HG03432 (cell line): Measurements from ENCODE around the gene MROH7.

Source experiments
- ATAC-seq: cut with Tn5 transposase; IDR thresholded peaks from one replicate; pipeline ENCODE4 v1.9.1; 2021; ENCODE audit warnings: mild to moderate bottlenecking, moderate library complexity; ENCODE audit not compliant: unreplicated experiment

Gene MROH7

DNA sequence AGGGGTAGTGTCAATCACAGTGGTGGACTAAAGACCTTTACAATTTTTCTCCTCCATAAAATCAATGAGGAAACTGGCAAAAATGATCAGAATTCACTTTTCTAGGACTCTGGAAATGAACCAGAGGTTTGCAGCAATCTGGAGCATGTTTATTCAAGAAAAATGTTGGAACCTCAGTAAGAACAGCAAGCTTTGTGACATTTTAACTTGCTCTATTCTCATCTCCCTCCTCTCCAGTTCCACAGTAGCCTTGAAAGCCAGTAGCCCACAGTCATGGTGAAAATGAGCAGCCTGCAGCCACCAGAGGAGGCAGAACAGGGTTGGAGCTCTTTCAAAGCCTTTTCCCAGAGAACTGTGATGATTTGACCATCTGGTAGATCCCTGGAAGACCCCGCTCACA, 83.2 kb downstream of the MROH7 start:
- ATAC-seq, result no peak

DNA sequence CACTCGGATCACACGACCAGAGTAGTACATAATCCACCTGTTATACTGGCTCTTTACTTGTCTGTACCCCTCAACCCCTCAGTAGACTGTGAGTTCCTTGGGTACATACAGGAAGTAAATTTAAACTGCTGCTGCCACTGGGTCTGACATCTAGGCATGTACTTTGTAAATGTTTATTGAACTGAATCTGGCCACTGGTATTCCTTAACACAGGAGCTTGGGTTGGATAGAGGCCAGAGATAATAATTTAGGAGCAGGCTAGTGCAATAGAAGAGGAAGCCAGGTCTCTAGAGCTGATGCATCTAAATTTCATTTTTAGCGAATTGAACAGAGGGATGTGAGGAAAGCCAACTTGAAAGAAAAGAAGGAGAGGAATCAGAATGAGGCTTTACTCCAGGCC, 86.4 kb downstream of the MROH7 start:
- no peak for ATAC-seq

GRCh38 chr1:54736685-54737084, 95.1 kb downstream of the MROH7 start:
- no peak for ATAC-seq

GRCh38 chr1:54738244-54738643, 96.7 kb downstream of the MROH7 start:
- no peak for ATAC-seq

- ATAC-seq, result no peak
Observed at GRCh38 chr1:54741531-54741930, 99.9 kb downstream of the MROH7 start.

DNA sequence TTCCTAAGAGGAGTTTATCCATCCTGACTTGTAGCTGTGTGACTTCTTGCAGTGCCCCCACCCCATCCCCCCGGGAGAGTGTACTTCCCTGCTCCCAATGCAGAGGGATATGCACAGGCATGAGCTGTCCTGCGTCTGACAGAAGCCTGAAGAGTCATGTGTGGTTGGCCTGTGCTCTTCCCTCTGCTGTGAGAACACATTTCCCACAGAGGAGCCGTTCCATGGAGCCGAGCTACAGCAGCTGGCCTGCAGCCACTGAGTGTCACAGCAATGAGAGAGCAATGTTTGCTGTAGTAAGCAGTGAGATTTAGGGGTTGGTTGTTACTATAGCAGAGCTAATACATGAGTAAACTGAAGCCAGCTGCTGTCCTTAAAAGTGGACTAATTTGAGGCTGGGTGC, 100.7 kb downstream of the MROH7 start:
- ATAC-seq, result no peak

GRCh38 chr1:54743416-54744226, 102.0 kb downstream of the MROH7 start:
- no peak for ATAC-seq

DNA sequence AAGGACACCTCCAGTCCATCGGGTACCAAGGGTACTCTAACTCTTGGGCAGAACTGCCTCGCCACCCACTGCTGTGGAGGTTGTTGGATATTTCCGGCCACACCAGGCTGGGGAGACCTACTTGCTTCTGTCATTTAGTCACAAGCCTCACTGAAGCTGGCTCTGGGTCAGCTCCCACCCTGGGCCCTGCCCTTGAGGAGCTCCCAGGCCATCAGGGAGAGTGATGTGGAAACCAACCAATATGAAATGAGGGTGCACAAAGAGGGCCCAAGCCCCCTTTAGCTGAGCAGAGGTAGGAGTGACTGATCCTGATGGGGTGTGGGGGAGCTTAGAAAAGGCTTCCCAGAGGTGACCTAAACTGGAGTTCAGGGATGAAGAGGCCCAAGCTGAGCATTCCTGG, 103.1 kb downstream of the MROH7 start:
- no peak for ATAC-seq

GRCh38 chr1:54745274-54745673, 103.7 kb downstream of the MROH7 start:
- no peak for ATAC-seq

DNA sequence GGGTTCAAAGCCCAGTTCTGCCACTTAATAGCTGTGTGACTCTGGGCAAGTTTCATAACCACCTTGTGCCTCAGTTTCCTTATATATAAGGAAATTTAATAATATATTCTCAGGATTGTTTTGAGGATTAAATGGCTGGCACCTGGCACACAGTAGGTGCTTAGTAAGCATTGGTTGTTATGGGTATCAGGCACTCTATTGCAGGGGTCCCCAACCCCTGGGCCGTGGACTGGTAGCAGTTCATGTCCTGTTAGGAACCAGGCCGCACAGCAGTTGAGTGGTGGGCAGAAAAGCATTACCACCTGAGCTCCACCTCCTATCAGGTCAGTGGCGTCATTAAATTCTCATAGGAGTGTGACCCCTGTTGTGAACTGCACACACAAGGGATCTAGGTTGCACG, 104.3 kb downstream of the MROH7 start:
- no peak for ATAC-seq

DNA sequence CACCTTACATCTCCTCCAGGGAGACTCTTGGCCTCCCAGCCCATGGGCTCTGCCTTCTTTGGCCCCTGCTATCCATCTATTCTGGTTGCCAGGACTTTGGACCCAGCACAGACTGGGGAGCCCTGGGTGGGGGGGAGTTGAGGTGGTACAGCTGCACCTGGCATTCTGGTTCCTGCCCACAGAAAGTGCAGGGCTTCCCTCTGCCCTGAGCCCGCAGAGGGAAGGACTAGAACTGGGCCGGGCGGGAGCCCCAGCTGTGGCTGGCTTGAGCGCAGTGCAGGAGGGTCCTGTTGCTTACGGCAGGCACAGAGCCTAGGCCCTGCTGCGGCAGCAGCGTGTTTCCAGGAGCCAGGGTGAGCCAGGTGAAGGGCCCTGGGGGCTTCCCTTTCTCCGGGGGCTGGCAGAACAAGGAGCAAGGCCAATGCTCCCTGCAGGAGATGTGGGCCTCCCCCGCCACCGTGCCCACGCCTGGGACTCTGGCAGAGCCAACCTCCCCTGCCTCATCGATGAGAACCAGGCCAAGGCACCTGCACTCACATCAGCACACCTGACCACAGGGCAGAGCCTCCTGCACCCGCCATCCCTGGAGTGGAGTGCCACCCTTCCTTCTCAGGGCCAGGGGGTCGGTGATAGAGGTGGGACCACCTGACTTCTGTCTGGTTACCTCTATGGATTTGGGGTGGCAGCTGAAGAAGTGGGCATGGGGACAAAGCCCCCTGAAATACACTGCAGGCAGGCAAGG, 106.7 kb downstream of the MROH7 start:
- no peak for ATAC-seq

DNA sequence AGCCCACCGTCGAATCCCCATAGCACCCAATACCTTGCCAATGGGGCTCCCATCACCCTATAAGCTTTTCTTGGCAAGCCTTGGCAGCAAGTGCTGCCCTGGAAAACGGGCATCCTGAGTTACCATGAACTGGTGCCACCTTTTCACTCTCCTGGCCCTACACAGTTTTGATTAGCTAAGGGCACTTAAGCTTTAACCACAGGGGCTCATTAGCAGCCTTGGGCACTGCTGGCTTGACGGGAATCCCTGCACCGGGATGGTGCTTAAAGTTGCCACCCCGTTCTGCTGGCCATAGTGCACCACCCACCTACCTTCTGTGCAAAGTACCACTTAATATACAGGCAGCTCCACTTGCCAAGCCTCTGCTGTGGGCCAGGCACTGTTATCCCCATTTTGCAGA, 109.0 kb downstream of the MROH7 start:
- ATAC-seq, result no peak

DNA sequence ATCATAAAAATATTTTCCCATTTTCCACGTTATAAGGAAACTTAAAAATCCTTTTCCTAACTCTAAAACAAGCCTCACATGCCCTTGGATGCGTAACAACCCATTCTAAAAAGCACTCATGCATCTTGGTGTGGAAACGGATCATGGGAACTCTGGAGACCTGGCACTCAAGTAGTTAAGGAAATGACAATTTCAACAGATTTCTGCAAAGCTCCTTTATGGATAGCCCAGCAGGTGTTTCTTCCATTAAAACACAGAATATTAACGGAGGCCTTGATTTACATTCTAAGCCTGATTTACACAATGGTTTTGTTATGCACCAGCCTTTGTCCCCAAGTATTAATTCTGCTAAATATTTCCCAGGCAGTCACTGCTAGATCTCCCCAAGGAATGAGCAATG, 109.8 kb downstream of the MROH7 start:
- ATAC-seq, result no peak

DNA sequence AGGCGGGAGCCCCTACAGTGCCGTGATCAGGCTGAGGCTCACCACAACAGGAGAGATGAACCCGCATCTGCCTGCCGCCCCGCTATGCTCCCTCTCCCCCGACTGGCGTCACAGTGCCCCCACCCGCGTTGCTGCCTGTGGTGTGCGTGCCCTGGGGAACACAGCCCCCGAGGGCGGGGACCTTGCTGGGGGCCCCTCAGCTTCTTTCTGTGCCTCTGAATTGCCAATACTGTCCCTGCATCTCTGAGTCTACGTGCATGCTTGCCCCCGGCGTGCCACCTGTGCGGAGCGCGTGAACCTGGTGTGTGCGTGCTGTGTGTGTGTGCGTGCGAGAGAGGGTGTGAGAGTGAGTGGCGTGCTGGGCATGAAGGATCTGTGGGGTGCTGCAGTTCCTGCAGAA, 112.5 kb downstream of the MROH7 start:
- no peak for ATAC-seq

DNA sequence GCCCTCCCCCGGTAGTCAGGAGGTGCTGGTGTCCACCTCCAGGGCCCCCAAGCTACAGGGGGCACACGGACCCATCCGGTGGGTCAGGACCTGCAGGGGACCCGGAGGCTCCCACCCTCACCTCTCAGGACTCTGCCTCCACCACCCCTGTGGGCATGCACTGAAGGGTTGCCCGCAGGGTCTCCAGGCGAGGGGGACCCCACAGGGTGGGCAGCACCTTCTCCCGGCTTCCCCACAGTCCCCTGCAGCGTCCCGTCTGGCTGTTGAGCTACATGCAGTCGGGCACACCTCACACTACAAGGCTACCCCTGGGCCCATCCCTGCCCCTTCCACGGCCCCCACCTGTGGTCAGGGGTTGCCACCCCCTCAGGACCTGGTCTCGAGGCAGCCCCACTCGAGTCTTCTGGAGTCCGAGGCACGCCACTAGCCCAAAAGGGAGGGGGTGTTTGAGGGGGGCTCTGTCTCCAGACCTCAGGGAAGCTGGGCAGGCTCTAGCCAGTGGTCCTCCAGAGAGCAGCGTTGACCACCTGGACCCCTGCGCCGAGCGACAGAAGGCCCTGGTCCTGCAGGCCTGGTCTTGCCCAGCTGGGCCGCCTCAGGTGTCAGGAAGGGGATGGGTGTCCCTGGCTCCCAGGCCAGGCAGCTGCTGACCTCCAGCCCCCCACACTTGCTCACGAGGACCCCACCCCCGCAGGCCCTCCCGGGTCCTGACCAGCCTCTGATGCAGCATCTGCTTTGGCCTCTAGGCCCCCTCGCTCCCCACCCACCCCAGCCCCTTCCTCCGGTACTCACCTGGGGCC, 113.1 kb downstream of the MROH7 start:
- ATAC-seq, result no peak

DNA sequence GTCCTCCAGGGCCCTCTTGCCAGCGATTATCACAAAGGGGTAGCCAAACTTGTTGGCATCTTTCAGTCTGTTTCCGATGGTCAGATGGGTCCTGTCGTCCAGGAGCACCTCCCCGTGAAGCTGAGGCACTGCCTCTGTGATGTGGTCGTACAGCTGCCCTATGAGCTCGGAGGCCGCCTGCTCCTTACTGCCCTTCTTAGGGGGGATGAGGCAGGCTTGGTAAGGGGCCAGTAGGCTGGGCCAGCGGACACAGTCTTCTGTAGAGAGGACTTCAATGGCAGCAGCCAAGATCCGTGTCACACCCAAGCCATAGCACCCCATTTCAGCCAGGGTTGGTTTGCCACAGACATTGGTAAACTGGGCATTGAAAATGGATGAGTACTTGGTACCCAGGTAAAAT, 116.2 kb downstream of the MROH7 start:
- no peak for ATAC-seq

DNA sequence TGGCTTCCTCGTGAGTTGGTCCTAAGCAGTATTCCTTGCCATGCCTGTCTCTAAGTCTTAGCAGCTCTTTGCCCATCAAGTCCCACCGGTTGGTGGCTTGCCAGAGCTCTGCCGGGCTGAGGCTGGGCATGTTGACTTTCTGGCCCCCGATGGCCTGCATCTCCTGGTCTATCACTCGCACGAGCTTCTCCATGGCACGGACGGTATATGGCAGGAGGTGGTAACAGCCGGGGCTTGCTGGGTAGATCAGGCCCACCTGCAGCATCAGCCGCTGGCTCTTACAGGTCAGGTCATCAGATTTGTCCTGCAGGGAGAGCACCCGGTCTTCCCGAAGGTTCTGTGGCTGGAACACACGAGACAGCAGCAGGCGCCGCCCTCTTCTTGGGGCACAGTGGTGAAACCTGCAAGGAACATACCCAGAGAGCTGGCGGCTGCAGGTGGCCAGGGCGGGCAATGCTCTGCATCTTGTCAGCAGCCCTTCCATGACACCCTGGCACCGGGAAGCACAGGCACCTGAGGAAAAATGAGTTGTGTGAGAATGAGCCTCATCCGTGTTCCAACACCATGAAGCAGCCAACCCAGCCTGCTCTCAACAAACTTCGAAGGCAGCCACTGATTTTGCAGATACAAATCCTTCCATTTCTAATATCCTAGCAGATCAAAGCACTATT, 117.2 kb downstream of the MROH7 start:
- no peak for ATAC-seq
